WERI-Rb-1 (cell line): ENCODE results near the gene RASGEF1B.
"Not testable (repeated sequence)": the region's sequence is repeated elsewhere in the genome, so short reads cannot be mapped to it uniquely, and the experiment has no call there.

ENCODE experiments used
- DNase-seq: peaks from one replicate; pipeline ENCODE4 v3.0.0-alpha.2; 2020
- H3K27ac ChIP-seq: fragments of 250-450 bp; sonication (Bioruptor Pico); 2 replicates; pipeline ENCODE4 v1.5.1; 2020; ENCODE audit warnings: mild to moderate bottlenecking, moderate library complexity
- H3K27me3 ChIP-seq: fragments of 250-450 bp; sonication (Bioruptor Pico); 2 replicates; pipeline ENCODE4 v1.5.1; 2021; ENCODE audit warnings: mild to moderate bottlenecking, low read depth, moderate library complexity; ENCODE audit not compliant: insufficient read depth, severe bottlenecking
- H3K36me3 ChIP-seq: fragments of 250-450 bp; sonication (Bioruptor Pico); 2 replicates; pipeline ENCODE4 v1.5.1; 2020; ENCODE audit warnings: mild to moderate bottlenecking, moderate library complexity
- H3K4me3 ChIP-seq: 2 replicates; pipeline ENCODE4 v1.5.1; 2011; ENCODE audit warnings: low read depth, mild to moderate bottlenecking, control low read depth, low read length
- H3K9me3 ChIP-seq: fragments of 250-450 bp; sonication (Bioruptor Pico); 2 replicates; pipeline ENCODE4 v1.5.1; 2021; ENCODE audit warnings: mild to moderate bottlenecking, moderate library complexity; ENCODE audit not compliant: severe bottlenecking
- TF ChIP-seq, protein P1 (sequence below): IDR thresholded peaks from 2 replicates; pipeline ENCODE4 v1.5.1; 2011; ENCODE audit warnings: low read depth, mild to moderate bottlenecking, control low read depth, inconsistent platforms, low read length

RASGEF1B gene

DNA sequence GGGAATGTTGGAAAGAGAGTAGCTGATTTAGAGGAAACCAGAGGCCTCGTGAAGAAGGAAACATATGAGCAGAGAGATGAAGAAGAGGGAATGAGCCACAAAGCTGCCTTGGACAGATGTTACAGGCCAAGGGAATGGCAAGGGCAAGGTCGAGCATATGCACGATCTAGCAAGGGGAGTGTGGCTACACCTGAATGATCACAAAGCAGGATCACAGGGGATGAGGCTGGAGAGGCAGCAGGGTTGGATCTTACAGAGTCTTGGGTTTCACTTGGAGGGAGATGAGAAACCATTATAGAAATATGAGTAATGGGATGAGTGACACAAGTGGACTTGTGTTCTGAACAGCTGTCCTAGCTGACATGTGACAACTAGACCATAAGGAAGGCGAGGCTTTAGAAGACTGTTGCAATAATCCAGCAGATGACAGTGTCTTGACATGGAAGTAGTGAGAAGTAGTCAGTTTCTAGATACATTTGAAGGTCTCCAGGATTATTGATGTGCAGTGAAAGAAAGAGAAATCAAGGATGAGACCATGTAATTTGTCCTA, 58.7 kb downstream of the RASGEF1B start:
- Histone ChIP-seq H3K36me3 (no peaks in the 10 kb centered on the region), H3K4me3 (no peak overlapping the region), H3K27ac (peak overlapping the region; percentile 93), H3K9me3 (peaks cover 12% of the 10 kb centered on the region), H3K27me3 (no peaks in the 10 kb centered on the region)
- TF ChIP-seq, protein P1, sequence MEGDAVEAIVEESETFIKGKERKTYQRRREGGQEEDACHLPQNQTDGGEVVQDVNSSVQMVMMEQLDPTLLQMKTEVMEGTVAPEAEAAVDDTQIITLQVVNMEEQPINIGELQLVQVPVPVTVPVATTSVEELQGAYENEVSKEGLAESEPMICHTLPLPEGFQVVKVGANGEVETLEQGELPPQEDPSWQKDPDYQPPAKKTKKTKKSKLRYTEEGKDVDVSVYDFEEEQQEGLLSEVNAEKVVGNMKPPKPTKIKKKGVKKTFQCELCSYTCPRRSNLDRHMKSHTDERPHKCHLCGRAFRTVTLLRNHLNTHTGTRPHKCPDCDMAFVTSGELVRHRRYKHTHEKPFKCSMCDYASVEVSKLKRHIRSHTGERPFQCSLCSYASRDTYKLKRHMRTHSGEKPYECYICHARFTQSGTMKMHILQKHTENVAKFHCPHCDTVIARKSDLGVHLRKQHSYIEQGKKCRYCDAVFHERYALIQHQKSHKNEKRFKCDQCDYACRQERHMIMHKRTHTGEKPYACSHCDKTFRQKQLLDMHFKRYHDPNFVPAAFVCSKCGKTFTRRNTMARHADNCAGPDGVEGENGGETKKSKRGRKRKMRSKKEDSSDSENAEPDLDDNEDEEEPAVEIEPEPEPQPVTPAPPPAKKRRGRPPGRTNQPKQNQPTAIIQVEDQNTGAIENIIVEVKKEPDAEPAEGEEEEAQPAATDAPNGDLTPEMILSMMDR, result no peak
- DNase-seq, result peak; percentile 95

DNA sequence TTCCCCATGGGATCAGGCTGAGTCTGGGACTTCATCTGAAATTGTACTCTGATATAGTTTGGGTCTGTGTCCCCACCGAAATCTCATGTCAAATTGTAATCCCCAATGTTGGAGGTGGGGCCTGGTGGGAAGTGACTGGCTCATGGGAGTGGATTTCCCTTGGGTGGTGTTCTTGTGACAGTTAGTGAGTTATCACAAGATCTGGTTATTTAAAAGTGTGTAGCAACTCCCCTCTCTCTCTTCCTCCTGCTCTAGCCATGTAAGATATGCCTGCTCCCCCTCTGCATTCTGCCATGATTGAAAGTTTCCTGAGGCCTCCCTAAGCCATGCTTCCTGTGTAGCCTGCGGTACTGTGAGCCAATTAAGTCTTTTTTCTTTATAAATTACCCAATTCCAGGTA, 61.0 kb downstream of the RASGEF1B start:
- Histone ChIP-seq H3K27ac (peak overlapping the region; percentile 93; the same call in 1 of the 2 replicates), H3K27me3 (no peaks in the 10 kb centered on the region), H3K9me3 (peaks cover 12% of the 10 kb centered on the region), H3K36me3 (no peaks in the 10 kb centered on the region), H3K4me3 (no peak overlapping the region)
- no peak for DNase-seq
- TF ChIP-seq, protein P1, result no peak

DNA sequence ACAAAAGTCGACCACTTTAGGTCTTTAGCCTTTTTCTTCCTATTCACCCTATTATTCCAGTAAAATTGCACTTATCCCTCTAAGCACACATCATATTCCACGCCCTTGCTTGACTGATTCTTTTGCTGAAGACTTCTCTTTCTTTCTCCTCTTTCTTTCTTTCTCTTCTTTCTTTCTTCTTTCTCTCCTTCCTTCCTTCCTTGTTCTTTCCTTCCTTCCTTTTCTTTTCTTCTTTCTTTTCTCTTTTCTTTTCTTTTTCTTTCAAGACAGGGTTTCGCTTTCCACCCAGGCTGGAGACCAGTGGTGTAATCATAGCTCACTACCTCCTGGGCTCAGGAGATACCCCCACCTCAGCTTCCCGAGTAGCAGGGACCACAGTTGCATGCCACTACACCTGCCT, 61.9 kb downstream of the RASGEF1B start:
- no peaks in the 10 kb centered on the region for H3K36me3 ChIP-seq
- H3K27ac ChIP-seq, result no peak overlapping the region
- DNase-seq, result no peak
- H3K27me3 ChIP-seq, result no peaks in the 10 kb centered on the region
- no peak overlapping the region for H3K4me3 ChIP-seq
- TF ChIP-seq, protein P1, result no peak
- peaks cover 8% of the 10 kb centered on the region for H3K9me3 ChIP-seq

DNA sequence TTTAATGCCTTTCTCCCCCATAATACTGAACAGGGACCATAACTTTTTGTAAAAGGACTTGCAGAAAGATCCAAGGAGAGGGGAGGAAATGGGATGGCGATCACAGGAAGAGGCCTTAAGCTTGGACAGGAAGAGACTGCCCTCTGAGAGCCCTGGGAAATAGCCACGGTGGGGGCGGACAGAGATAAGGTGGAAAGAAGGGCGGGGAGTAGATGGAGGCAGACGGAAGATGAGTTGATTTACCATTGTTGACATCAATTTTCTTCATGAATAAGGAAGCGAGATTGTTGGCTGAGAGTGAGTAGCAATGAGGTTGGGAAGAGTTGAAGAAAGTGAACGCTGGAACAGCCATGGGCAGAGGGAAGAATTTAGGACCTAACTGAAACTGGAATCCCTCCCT, 63.4 kb downstream of the RASGEF1B start:
- Histone ChIP-seq H3K27ac (no peak overlapping the region), H3K9me3 (no peaks in the 10 kb centered on the region), H3K36me3 (no peaks in the 10 kb centered on the region), H3K27me3 (no peaks in the 10 kb centered on the region), H3K4me3 (no peak overlapping the region)
- TF ChIP-seq, protein P1, result no peak
- no peak for DNase-seq

DNA sequence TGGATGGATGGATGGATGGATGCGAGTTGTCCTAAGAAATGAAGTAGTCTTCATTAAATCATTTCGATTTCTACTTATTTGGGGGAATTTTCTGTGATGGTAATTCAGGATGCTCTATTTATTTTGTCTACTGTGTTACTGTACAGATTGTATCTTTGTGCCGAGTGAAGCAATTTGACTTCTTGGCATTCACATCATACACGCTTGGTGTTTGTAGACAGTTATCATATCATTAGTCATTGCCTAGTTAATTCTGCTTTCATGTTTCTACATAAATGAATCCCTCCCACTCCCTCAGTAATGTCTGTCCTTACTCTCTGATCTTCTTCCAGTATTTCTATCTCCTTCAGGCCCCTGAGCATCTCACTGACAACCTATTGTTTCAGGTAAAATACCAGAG, 64.0 kb downstream of the RASGEF1B start:
- H3K36me3 ChIP-seq, result no peaks in the 10 kb centered on the region
- TF ChIP-seq, protein P1, result no peak
- H3K9me3 ChIP-seq, result no peaks in the 10 kb centered on the region
- H3K27me3 ChIP-seq, result no peaks in the 10 kb centered on the region
- no peak overlapping the region for H3K27ac ChIP-seq
- DNase-seq, result no peak
- no peak overlapping the region for H3K4me3 ChIP-seq

DNA sequence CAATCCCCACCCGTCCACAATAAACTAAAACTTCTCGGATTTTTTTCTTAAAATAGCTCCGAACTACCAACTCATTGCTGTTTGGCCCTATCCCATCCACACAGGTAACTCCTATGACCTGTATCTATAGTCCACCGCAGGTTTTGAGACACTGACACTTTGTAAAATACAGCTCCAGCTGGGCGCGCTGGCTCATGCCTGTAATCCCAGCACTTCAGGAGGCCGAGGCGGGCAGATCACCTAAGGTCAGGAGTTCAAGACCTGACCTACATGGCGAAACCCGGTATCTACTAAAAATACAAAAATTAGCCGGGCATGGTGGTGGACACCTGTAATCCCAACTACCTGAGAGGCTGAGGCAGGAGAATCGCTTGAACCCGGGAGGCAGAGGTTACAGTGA, 65.2 kb downstream of the RASGEF1B start:
- H3K36me3 ChIP-seq, H3K9me3 ChIP-seq, H3K4me3 ChIP-seq, H3K27me3 ChIP-seq: not testable (repeated sequence)
- peak overlapping the region; percentile 66 for H3K27ac ChIP-seq
- DNase-seq, result peak; percentile 66
